Neural progenitor cell (in vitro differentiated cells): ENCODE results near the gene ACMSD. TPM values are rescaled to one million over a fixed set of nuclear protein-coding genes. Genes with fewer than 3 reads are reported as not detected.
"Not testable (repeated sequence)": the region's sequence is repeated elsewhere in the genome, so short reads cannot be mapped to it uniquely, and the experiment has no call there.

Source experiments
- DNase-seq: peaks from one replicate; pipeline ENCODE4 v3.0.0-alpha.2; 2016; ENCODE audit warnings: low spot score
- H2AFZ ChIP-seq: fragments of 200-600 bp; sonication (generic); replicated peaks from 2 replicates; pipeline ENCODE4 v1.6.1; 2016; ENCODE audit warnings: antibody characterized with exemption
- H3F3A ChIP-seq: fragments of 200-600 bp; sonication (generic); 2 replicates; pipeline ENCODE4 v1.6.1; 2016; ENCODE audit warnings: antibody characterized with exemption, low read depth
- H3K27ac ChIP-seq: fragments of 200-600 bp; sonication (generic); 2 replicates; pipeline ENCODE4 v1.5.1; 2016; ENCODE audit warnings: mild to moderate bottlenecking
- H3K27me3 ChIP-seq: fragments of 200-600 bp; sonication (generic); 2 replicates; pipeline ENCODE4 v1.6.1; 2016; ENCODE audit warnings: mild to moderate bottlenecking, moderate library complexity
- H3K36me3 ChIP-seq: fragments of 200-600 bp; sonication (generic); 2 replicates; pipeline ENCODE4 v1.5.1; 2016
- H3K4me1 ChIP-seq: fragments of 200-600 bp; sonication (generic); 2 replicates; pipeline ENCODE4 v1.6.1; 2016; ENCODE audit warnings: mixed run types
- H3K4me2 ChIP-seq: fragments of 200-600 bp; sonication (generic); 2 replicates; pipeline ENCODE4 v1.6.1; 2016
- H3K4me3 ChIP-seq: fragments of 200-600 bp; sonication (generic); 2 replicates; pipeline ENCODE4 v1.5.1; 2016
- H3K79me2 ChIP-seq: fragments of 200-600 bp; sonication (generic); 2 replicates; pipeline ENCODE4 v1.6.1; 2016; ENCODE audit warnings: low read depth
- H3K9ac ChIP-seq: fragments of 200-600 bp; sonication (generic); 2 replicates; pipeline ENCODE4 v1.6.1; 2016
- H3K9me3 ChIP-seq: fragments of 200-600 bp; sonication (generic); 2 replicates; pipeline ENCODE4 v1.5.1; 2016; ENCODE audit warnings: low read depth
- H4K20me1 ChIP-seq: fragments of 200-600 bp; sonication (generic); 2 replicates; pipeline ENCODE4 v1.6.1; 2016; ENCODE audit warnings: low read depth
- H3K27ac Mint-ChIP-seq: 3 replicates; pipeline ENCODE4 v1.8.0; 2021; ENCODE audit warnings: mixed read lengths
- H3K27me3 Mint-ChIP-seq: 2 replicates; pipeline ENCODE4 v1.8.0; 2022; ENCODE audit warnings: low read depth, mild to moderate bottlenecking, inconsistent platforms, moderate library complexity, mixed read lengths; ENCODE audit not compliant: insufficient read depth
- H3K36me3 Mint-ChIP-seq: 3 replicates; pipeline ENCODE4 v1.8.0; 2021; ENCODE audit warnings: mixed read lengths
- H3K4me1 Mint-ChIP-seq: 3 replicates; pipeline ENCODE4 v1.8.0; 2021; ENCODE audit warnings: mixed read lengths
- H3K4me3 Mint-ChIP-seq: 3 replicates; pipeline ENCODE4 v1.8.0; 2021; ENCODE audit warnings: mild to moderate bottlenecking, moderate library complexity, mixed read lengths
- H3K9me3 Mint-ChIP-seq: 3 replicates; pipeline ENCODE4 v1.8.0; 2020; ENCODE audit warnings: mixed read lengths
- CTCF ChIP-seq: fragments of 200-600 bp; sonication (generic); IDR thresholded peaks from 2 replicates; pipeline ENCODE4 v1.5.1; 2017; ENCODE audit warnings: antibody characterized with exemption, mild to moderate bottlenecking
- EZH2 ChIP-seq: fragments of 200-600 bp; sonication (generic); IDR thresholded peaks from 2 replicates; pipeline ENCODE4 v1.6.1; 2017; ENCODE audit warnings: antibody characterized with exemption, mild to moderate bottlenecking, moderate library complexity
- EZH2phosphoT487 ChIP-seq: fragments of 200-600 bp; sonication (generic); IDR thresholded peaks from 2 replicates; pipeline ENCODE4 v1.6.1; 2017; ENCODE audit warnings: antibody characterized with exemption
- total RNA-seq: library from RNA; depleted of rRNA; stranded (reverse); fragments of >200 nt; gene quantifications from 2 replicates; pipeline ENCODE4 v1.2.3, GENCODE V29; 2015; ENCODE audit warnings: low replicate concordance

The ACMSD gene
- total RNA-seq, 1 donor from 2014 or later = not detected

- DNase-seq = no peak
- no peak overlapping the region for H3K4me2 ChIP-seq
- H4K20me1 ChIP-seq = no peaks in the 10 kb centered on the region
- H3K27me3 ChIP-seq = no peaks in the 10 kb centered on the region
- H3F3A ChIP-seq = no peaks in the 10 kb centered on the region
- no peak for TF ChIP-seq EZH2
- H2AFZ ChIP-seq = no peak overlapping the region
- no peaks in the 10 kb centered on the region for H3K4me1 ChIP-seq
- no peak overlapping the region for H3K4me3 Mint-ChIP-seq
- H3K27me3 Mint-ChIP-seq = peaks cover 2% of the 10 kb centered on the region
- H3K9me3 ChIP-seq = no peaks in the 10 kb centered on the region
- no peaks in the 10 kb centered on the region for H3K4me1 Mint-ChIP-seq
- no peak overlapping the region for H3K4me3 ChIP-seq
- no peaks in the 10 kb centered on the region for H3K36me3 ChIP-seq
- H3K9me3 Mint-ChIP-seq = peaks cover 2% of the 10 kb centered on the region
- no peak overlapping the region for H3K27ac Mint-ChIP-seq
- H3K27ac ChIP-seq = no peak overlapping the region
- H3K79me2 ChIP-seq = no peaks in the 10 kb centered on the region
- H3K36me3 Mint-ChIP-seq = no peaks in the 10 kb centered on the region
- H3K9ac ChIP-seq = no peak overlapping the region
Measured at GRCh38 chr2:134843968-134844367, 5.6 kb downstream of the ACMSD start.

GRCh38 chr2:134845028-134845427 is 6.6 kb downstream of the ACMSD start:
- H3K36me3 ChIP-seq = no peaks in the 10 kb centered on the region
- H3K9me3 ChIP-seq = no peaks in the 10 kb centered on the region
- H2AFZ ChIP-seq = no peak overlapping the region
- no peaks in the 10 kb centered on the region for H3K4me1 ChIP-seq
- H3K4me1 Mint-ChIP-seq = no peaks in the 10 kb centered on the region
- no peak for TF ChIP-seq EZH2phosphoT487
- TF ChIP-seq EZH2 = no peak
- TF ChIP-seq CTCF = no peak
- H3K27ac Mint-ChIP-seq = no peak overlapping the region
- no peak overlapping the region for H3K4me2 ChIP-seq
- H3K36me3 Mint-ChIP-seq = no peaks in the 10 kb centered on the region
- no peak overlapping the region for H3K4me3 ChIP-seq
- H3K9me3 Mint-ChIP-seq = peaks cover 2% of the 10 kb centered on the region
- no peaks in the 10 kb centered on the region for H4K20me1 ChIP-seq
- no peaks in the 10 kb centered on the region for H3K27me3 ChIP-seq
- H3K4me3 Mint-ChIP-seq = no peak overlapping the region
- no peaks in the 10 kb centered on the region for H3K79me2 ChIP-seq
- H3K27ac ChIP-seq = no peak overlapping the region
- H3F3A ChIP-seq = no peaks in the 10 kb centered on the region
- no peak for DNase-seq
- peaks cover 2% of the 10 kb centered on the region for H3K27me3 Mint-ChIP-seq
- H3K9ac ChIP-seq = no peak overlapping the region

- H3K4me2 ChIP-seq = no peak overlapping the region
- no peak for TF ChIP-seq EZH2phosphoT487
- no peak for TF ChIP-seq CTCF
- TF ChIP-seq EZH2 = no peak
- H3F3A ChIP-seq = no peaks in the 10 kb centered on the region
Measured at GRCh38 chr2:134845719-134846118, 7.3 kb downstream of the ACMSD start.

GRCh38 chr2:134846213-134846612 is 7.8 kb downstream of the ACMSD start:
- H2AFZ ChIP-seq = no peak overlapping the region
- H3K27ac ChIP-seq = no peak overlapping the region
- Mint-ChIP-seq H3K9me3 (peaks cover 2% of the 10 kb centered on the region), H3K36me3 (no peaks in the 10 kb centered on the region), H3K27ac (no peak overlapping the region), H3K27me3 (peaks cover 2% of the 10 kb centered on the region), H3K4me1 (no peaks in the 10 kb centered on the region), H3K4me3 (no peak overlapping the region)
- H3K9ac ChIP-seq = no peak overlapping the region
- no peaks in the 10 kb centered on the region for H3K9me3 ChIP-seq
- TF ChIP-seq EZH2 (no peak), EZH2phosphoT487 (no peak), CTCF (no peak)
- no peak overlapping the region for H3K4me2 ChIP-seq
- no peak for DNase-seq
- H3K27me3 ChIP-seq = no peaks in the 10 kb centered on the region
- no peaks in the 10 kb centered on the region for H3K79me2 ChIP-seq
- H4K20me1 ChIP-seq = no peaks in the 10 kb centered on the region
- no peaks in the 10 kb centered on the region for H3F3A ChIP-seq
- H3K4me3 ChIP-seq = no peak overlapping the region
- H3K36me3 ChIP-seq = no peaks in the 10 kb centered on the region
- no peaks in the 10 kb centered on the region for H3K4me1 ChIP-seq

More at GRCh38 chr2:134845719-134846118, 7.3 kb downstream of the ACMSD start:
- no peak for DNase-seq
- peaks cover 2% of the 10 kb centered on the region for H3K9me3 Mint-ChIP-seq
- H3K27ac Mint-ChIP-seq = no peak overlapping the region
- no peaks in the 10 kb centered on the region for H3K79me2 ChIP-seq
- H3K27ac ChIP-seq = no peak overlapping the region
- H3K9ac ChIP-seq = no peak overlapping the region
- no peak overlapping the region for H3K4me3 Mint-ChIP-seq
- H3K36me3 Mint-ChIP-seq = no peaks in the 10 kb centered on the region
- no peaks in the 10 kb centered on the region for H3K27me3 ChIP-seq
- no peaks in the 10 kb centered on the region for H3K4me1 ChIP-seq
- H3K4me3 ChIP-seq = no peak overlapping the region
- H3K27me3 Mint-ChIP-seq = peaks cover 2% of the 10 kb centered on the region
- H3K4me1 Mint-ChIP-seq = no peaks in the 10 kb centered on the region
- no peaks in the 10 kb centered on the region for H3K36me3 ChIP-seq
- H3K9me3 ChIP-seq = no peaks in the 10 kb centered on the region
- H4K20me1 ChIP-seq = no peaks in the 10 kb centered on the region
- no peak overlapping the region for H2AFZ ChIP-seq

GRCh38 chr2:134847582-134847981 is 9.2 kb downstream of the ACMSD start:
- not testable (repeated sequence) for H3K27ac Mint-ChIP-seq, H4K20me1 ChIP-seq, H3K4me1 Mint-ChIP-seq

More at GRCh38 chr2:134847582-134847981, 9.2 kb downstream of the ACMSD start:
- not testable (repeated sequence) for H3F3A ChIP-seq, H3K9ac ChIP-seq, H2AFZ ChIP-seq, H3K79me2 ChIP-seq, H3K4me2 ChIP-seq, H3K4me3 ChIP-seq, H3K9me3 Mint-ChIP-seq, H3K27me3 Mint-ChIP-seq, H3K27ac ChIP-seq, H3K36me3 ChIP-seq, DNase-seq, H3K27me3 ChIP-seq, H3K9me3 ChIP-seq, H3K4me3 Mint-ChIP-seq, H3K4me1 ChIP-seq, H3K36me3 Mint-ChIP-seq
